NCI-H1105 treated with DMSO at 0.1 percent for 48 hours (cell line): Measurements from ENCODE around the gene COL12A1.

Source experiments
- DNase-seq: peaks from one replicate; lab custom pipeline; 2025; lab: John Stamatoyannopoulos, UW

Gene COL12A1

DNA sequence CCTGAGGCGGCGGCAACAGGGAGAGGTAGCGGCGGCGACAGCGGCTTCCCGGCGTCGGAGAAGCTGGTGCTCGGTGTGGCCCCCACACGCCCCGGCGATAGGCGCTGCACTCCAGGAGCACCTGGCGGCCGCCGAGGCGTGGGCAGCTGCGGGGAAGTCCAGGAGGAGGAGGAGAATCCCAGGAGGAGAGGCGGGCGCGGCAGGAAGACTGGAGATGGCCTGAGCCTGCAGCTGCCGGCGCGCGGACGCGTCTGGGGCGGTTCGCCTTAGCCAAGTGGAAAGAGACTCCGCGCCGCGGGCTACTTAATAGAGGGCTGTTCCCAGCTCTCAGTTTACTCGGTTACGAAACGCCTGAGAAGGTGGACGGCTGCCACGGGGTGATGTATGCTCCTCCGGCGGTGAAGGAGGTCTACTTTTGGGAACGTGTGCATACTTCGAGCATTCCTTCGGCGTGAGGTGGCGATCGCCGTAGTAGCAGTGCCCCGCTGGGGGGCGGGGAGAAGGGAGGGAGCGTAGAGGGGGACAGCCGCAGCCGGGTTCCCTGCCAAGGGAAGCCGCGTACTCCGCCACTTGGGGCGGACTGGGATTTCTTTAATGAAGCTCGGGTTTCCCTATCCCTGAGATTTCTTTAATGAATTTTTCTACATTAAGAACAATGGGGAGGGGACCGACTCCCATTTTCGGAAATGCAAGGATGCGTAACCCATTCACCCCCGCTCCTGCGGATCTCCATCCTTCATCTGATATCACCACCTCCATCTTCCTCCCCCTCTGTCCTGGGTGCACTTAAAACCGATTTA is at the start of gene COL12A1:
COL12A1 (minus strand) TSS at position 278 of the 800 bp plus-strand sequence. CDS start 3,261 bp downstream, outside the sequence.
- DNase-seq, result peak; percentile 67

- no peak for DNase-seq
These were observed 44.7 kb upstream of the COL12A1 start for GRCh38 chr6:75250552-75250951.

DNA sequence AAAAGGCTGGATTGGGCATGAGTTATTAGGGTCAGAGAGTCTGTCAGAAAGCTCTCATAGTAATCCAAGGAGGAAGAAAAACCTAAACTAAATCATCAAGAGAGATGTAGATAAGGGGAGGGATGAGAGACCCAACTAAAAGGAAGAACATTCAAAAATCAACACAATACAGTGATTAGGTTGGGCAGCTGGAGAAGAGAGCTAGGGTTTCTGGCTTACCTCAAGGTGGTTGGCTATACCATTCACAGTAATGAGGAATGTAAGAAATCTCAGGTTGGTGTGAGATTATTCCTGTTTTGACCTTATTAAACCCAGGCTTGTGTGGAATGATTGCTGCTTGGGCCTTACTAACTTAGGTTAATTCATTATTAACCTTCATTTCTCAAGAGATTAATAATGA is 44.0 kb upstream of the COL12A1 start:
- no peak for DNase-seq

DNA sequence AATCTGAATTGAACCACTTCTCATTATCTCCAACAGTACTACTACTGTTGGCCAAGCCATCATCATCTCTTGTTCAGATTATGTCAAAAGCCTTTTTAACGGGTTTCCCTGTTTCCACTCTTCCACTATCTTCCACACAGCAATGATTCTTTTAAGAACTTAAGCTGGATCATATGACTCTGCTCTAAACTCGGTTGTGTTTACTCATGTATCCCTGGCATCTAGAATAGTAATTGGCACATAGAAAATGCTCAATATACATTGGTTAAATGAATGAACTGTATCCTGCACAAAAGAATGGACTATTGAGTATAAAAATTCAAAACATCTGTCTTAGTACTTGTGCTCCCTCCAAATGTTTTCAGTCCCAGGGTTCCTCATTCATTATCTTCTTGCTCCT is 40.5 kb upstream of the COL12A1 start:
- DNase-seq, result no peak

- DNase-seq, result peak; percentile 30
These were observed 38.3 kb upstream of the COL12A1 start for GRCh38 chr6:75244063-75244584.

GRCh38 chr6:75243333-75244062 is 37.6 kb upstream of the COL12A1 start, which contains the start of gene COX7A2:
COX7A2 (minus strand) TSS chr6:75243801; CDS start chr6:75243734, 67 bp downstream.
- peak; percentile 99 for DNase-seq

DNA sequence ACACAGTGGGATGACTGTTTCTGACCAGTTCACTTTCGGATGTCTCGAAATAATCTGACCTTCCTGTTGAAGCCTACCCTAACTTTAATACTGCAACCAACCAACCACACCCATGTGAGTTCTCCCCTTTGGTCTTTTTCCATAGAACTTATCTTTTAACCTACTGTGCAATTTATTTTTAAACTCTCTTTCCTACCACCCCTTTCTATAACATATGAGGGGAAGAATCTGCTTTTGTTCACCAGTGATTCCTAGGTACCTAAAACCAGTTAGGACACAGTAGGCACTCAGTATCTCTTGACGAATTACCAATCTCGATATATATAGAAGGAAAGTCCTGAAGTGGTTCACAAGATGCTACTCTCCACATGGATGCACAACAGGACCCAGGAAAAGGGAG is 30.8 kb upstream of the COL12A1 start:
- no peak for DNase-seq

- DNase-seq, result no peak
These were observed 29.4 kb upstream of the COL12A1 start for GRCh38 chr6:75235271-75235670.

GRCh38 chr6:75234126-75234865 is 28.4 kb upstream of the COL12A1 start:
- DNase-seq, result no peak

GRCh38 chr6:75233092-75233615 is 27.3 kb upstream of the COL12A1 start:
- no peak for DNase-seq

- DNase-seq, result peak; percentile 13
These were observed 24.9 kb upstream of the COL12A1 start for GRCh38 chr6:75230484-75231325.

GRCh38 chr6:75224303-75224926 is 18.6 kb upstream of the COL12A1 start:
- no peak for DNase-seq

- DNase-seq, result no peak
These were observed 17.6 kb upstream of the COL12A1 start for GRCh38 chr6:75223428-75223827.

DNA sequence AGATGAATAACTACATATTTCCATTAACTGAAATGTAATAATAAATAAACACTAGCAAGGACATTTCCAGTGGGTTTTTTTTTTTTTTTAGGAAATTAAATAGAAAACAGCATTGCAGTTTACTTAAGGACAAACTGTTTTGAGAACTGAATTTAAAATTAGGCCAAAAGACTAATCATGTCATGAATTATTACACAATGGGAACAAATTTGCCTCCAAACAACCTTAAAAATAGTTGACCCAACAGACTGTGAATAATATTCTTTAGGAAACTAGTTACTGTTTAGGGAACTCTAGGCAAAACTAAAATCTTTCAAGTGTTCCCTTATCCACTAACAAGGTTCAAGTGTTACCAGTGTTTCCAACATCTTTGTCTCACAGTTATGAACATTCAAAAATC is 16.4 kb upstream of the COL12A1 start:
- no peak for DNase-seq

DNA sequence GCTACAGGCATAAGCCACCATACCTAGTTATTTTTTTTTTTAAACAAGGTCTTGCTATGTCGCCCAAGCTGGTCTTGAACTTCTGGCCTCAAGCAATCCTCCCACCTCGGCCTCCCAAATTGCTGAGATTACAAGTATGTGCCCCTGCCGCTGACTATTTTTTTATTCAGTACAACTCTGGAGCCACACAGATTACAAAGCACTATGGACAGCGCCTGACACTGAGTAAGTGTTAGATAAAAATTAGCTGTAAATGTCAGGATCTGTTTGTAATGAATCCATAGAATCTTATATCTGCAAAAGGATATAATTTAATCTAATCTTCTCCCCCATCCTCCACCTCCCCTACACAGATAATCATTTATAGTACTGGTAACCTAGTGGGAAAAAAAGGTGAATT is 15.3 kb upstream of the COL12A1 start:
- DNase-seq, result no peak

GRCh38 chr6:75220357-75220756 is 14.5 kb upstream of the COL12A1 start:
- DNase-seq, result no peak

DNA sequence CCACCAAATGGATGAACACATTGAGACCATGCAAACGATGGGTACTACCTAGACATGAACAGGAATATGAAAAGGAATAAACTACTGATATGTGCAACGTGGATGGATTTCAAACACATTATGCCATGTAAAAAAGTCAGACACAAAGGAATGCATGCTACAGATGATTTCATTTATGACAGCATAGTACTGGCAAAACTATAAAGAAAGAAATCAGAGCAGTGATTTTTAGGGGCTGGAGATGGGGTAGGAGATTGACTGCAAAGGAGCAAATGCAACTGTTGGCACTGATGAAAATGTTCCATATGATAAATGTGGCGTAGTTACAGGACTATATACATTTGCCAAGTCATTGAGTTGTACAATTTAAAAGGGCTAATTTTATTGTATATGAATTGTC is 13.4 kb upstream of the COL12A1 start:
- no peak for DNase-seq

- no peak for DNase-seq
These were observed 11.3 kb upstream of the COL12A1 start for GRCh38 chr6:75217193-75217592.

DNA sequence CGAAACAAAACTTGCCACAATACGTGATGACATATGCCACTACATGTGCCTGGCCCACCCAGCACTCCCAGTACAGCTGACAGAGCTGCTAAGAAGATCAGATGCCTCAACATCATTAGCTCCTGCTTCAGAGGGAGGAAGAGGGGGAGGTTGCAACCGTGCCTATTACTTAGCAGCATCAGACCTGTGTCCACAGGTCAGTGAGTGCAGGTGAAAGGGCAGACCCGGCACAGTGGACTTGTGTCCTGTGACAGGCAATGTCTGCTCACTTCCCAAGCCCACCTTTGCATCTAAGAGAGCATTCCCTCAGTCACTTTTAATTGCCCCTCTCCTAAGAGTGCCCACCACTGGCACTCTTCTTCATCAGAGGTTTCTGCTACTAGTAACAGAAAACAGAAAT is 9.4 kb upstream of the COL12A1 start:
- DNase-seq, result no peak

DNA sequence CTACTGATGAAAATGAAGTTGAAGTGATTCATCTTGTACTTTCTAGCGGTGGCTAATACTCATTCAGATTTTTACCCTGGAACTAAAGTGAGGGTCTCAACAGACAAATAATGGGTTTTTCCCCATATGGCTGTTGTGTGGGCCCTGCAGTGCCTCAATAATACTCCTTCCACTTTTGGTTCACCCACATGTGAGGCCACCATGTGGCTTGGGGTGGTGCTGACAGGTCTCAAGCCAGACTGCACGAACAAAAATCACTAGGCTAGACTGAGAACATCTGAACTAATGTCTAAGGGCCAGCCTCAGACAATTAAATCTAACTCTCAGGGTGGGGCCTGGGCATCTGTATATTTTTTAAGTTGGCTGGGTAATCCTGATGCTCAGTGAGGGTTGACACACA is 7.9 kb upstream of the COL12A1 start:
- DNase-seq, result no peak

- no peak for DNase-seq
These were observed 7.3 kb upstream of the COL12A1 start for GRCh38 chr6:75213112-75213511.
